Activated CD8-positive, alpha-beta memory T cell treated with anti-CD3 and anti-CD28 coated beads for 1 hour (primary cell): Measurements from ENCODE around the gene MSL2.
"Not testable (repeated sequence)": the region's sequence is repeated elsewhere in the genome, so short reads cannot be mapped to it uniquely, and the experiment has no call there.

Experiments used
- DNase-seq, 2 donors: peaks; one replicate each; pipeline ENCODE4 v3.0.0-alpha.2; 2020; ENCODE audit warnings: low read depth in 1 of 2; ENCODE audit errors: extremely low read depth in 1 of 2

The MSL2 gene, protein sequence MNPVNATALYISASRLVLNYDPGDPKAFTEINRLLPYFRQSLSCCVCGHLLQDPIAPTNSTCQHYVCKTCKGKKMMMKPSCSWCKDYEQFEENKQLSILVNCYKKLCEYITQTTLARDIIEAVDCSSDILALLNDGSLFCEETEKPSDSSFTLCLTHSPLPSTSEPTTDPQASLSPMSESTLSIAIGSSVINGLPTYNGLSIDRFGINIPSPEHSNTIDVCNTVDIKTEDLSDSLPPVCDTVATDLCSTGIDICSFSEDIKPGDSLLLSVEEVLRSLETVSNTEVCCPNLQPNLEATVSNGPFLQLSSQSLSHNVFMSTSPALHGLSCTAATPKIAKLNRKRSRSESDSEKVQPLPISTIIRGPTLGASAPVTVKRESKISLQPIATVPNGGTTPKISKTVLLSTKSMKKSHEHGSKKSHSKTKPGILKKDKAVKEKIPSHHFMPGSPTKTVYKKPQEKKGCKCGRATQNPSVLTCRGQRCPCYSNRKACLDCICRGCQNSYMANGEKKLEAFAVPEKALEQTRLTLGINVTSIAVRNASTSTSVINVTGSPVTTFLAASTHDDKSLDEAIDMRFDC

DNA sequence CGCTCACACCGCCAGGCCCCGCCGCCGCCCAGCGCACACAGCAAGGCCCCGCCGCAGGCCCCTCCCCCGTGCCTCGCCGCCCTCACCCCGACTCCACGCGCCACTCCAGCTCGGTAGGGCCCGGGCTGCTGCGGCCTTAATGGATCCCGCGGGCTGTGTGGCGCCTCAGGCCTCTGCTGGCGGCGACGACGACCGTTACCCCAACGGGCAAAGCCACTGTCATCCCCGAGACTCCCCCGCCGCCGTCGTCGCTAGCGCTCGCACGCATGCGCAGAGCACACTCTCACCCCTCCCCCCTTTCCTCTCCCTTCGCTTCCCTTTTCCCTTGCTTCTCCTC lies at the start of gene MSL2:
Gene MSL2 (minus strand): TSS at position 272 of the 337 bp plus-strand sequence. CDS start 1,222 bp downstream, outside the sequence.
- no peak for DNase-seq

- DNase-seq, result no peak
Measured at GRCh38 chr3:136245691-136246090, 49.6 kb upstream of the MSL2 start.

DNA sequence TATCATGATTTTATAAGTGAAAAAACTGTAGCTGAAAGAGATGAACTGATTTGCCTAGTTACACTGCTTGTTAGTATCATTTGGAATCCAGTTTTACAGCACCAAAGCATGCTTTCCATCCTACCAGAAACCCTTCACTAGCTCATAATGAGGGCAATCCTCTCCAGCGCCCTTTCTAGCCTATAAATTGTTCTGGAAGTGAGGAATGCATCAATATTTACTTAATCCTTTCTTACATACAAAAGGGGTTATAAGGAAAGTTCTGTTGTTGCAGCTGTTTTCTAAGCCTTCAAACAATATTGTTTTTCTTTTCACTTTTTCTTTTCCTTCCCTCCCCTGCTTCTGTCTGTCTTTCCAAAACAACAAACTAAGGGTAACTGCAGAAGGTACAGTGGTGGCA lies 43.0 kb upstream of the MSL2 start:
- DNase-seq, result no peak

- no peak for DNase-seq
Measured at GRCh38 chr3:136237961-136238649, 42.0 kb upstream of the MSL2 start.

DNA sequence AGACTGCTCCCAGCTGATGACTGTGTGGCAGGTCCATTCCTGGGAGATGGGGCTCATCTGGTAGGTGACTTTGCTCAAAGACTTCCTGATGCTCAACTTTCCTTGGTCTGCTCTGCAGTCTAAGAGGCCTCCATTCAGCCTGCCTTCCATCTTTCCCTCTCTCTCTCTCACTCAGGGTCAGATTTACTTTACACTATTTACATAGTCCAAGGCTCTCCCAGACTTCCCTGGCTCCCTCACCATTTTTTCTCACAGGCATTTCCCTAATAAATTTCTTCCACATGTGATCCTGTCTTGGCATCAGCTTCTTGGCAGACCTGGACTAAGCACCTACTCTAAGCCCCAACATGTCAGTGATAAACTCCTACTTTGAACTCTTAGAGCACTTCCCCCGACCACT lies 41.0 kb upstream of the MSL2 start:
- no peak for DNase-seq

DNA sequence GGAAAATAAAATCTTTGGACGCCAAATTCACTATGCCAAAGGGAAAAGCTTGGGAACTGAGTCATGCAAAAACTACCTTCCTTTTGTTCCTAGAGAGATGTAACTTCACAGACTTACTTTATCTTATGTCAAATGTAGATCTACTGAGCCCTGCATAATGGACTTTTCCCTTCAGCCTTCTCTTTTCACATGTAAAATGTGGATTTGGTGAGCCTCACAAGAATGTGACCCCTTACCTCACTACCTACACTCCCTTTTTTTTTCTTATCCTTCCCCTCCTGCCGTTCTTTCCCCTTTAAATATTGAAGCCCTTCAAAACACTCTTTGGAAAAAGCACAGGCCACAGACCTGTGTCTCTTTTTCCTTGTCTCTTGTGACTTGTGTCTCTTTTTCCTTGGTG lies 40.0 kb upstream of the MSL2 start:
- no peak for DNase-seq

DNA sequence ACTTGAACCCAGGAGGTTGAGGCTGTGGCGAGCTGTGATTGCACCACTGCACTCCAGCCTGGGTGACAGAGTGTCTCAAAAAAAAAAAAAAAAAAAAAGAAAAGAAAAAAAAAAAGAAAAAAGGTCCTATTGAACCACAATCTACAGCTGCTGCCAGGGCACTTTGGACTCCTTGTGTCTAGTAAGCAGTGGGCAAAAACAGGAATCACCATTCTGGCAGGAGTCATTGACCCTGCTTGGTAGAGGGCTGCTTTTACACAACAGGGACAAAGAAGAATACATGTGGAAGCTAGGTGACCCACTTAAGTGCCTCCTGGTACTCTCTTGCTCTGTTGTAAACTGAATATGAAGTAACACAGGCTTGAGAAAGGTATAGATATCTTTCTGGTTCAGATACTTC lies 39.4 kb upstream of the MSL2 start:
- DNase-seq, result no peak

- no peak for DNase-seq
Measured at GRCh38 chr3:136232413-136232812, 36.3 kb upstream of the MSL2 start.

GRCh38 chr3:136222746-136223145 lies 26.6 kb upstream of the MSL2 start:
- DNase-seq, result not testable (repeated sequence)

DNA sequence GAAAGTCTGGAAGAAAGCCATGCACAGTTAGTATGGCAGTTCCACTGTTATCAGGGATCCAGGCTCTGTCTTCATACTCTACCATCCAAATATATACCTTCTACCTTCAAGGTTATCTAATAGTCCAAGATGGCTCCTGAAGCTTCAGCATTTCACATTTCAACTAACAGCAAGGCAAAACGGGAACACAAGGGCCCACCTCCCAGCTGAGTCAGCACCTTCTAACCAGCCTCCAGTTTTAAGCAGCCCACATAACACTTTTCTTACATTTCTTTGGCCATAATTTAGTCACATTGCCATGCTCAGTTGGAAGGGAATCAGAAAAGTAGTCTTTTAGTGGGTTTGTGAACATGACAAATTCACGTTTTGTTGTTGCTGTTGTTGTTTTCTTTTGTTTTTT lies 15.4 kb upstream of the MSL2 start:
- no peak for DNase-seq

GRCh38 chr3:136209921-136210320 lies 13.8 kb upstream of the MSL2 start:
- no peak for DNase-seq

DNA sequence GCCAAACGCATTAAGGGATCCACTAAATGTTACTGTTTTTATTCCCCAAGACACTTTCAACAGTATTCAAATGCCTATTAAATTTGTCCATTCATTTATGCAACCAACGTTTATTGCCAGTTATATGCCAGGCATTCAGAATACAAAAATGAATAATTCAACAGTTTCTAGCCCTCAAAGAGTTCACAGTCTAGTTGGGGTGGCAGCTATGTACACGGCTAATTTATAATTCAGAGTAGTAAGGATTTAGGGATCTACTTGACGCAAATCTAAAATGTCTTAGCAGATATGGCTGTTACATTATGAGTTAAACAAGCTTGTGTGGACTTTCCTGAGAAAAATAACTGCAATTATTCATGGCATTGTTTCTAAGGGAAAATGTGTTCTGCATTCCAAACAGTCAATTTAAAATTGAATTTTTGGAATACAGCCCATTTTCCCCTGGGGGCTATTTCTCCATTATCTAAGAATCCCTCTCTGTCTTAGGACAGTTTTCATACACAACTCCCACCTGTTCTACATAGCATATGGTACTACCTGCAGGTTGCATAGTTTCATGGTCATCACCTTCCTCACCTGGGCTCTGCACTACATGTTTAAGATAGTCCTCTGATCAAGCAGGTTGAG lies 11.5 kb upstream of the MSL2 start:
- no peak for DNase-seq

DNA sequence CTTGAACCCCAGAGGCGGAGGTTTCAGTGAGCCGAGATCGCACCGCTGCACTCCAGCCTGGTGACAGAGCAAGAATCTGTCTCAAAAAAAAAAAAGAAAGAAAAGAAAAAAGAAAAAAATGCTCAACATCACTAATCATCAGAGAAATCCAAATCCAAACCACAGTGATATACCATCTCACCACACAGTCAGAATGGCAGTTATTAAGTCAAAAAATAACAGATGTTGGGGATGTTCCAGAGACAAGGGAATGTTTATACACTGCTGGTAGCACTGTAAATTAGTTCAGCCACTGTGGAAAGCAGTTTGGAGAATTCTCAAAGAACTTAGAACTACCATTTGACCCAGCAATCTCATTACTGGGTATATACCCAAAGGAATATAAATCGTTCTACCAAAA lies 3.1 kb upstream of the MSL2 start:
- not testable (repeated sequence) for DNase-seq

DNA sequence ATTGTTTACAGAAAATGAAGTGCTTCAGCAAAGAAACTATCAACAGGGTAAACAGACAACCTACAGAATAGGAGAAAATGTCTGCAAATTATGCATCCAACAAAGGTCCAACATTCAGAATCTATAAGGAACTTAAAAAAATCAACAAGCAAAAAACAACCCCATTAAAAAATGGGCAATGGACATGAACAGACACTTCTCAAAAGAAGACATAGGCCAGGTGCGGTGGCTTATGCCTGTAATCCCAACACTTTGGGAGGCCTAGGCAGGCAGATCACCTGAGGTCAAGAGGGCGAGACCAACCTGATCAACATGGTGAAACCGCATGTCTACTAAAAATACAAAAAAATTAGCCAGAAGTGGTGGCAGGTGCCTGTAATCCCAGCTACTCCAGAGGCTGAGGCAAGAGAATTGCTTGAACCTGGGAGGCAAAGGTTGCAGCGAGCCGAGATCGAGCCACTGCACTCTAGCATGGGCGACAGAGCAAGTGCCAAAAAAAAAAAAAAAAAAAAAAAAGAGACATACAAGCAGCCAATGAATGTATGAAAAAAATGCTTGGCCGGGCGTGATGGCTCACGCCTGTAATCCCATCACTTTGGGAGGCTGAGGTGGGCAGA lies 2.4 kb upstream of the MSL2 start:
- DNase-seq, result not testable (repeated sequence)

- DNase-seq, result no peak
Measured at GRCh38 chr3:136197159-136197793, 1.1 kb upstream of the MSL2 start.

GRCh38 chr3:136196401-136197158 lies 445 bp upstream of the MSL2 start:
- DNase-seq, result peak; percentile 97 to 98

GRCh38 chr3:136195258-136196063 lies 674 bp downstream of the MSL2 start:
- peak; percentile 42 to 66 for DNase-seq

DNA sequence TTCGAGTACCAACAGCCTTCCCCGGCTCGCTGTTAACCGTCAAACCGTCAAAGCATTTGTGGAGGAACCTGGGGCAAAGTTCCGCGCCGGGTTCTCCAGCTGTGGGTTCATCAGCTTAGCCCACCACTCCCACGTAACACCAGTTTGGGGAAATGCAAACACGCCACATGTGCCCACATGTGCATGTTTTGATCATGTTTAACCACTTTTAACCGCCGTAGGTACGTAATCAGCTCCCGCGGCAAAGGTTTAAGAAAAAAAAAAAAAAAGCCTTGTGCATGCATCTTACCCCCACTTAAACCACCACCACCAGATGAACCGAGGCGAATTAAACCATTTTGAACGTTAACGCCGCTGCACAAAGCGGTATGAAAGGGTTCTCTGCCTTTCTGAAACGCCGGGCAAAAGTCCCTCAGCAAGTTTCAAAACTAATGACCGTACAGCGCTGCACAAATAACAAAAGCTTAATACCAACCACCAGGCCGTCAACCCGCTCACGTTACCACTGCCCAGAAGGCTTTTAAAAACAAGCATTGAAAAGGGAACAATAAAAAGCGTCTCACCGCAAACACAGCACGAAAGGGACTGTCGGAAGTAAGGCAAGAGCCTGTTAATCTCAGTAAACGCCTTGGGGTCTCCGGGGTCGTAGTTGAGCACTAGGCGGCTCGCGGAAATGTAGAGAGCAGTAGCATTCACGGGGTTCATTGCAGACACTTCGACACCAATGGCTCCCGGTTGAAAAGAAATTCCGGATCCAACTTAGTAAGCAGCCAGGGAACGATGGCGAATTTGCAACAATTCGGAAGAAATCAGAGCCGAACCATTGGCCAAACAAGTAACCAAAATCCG lies 1.5 kb downstream of the MSL2 start:
- DNase-seq, result peak; percentile 42 to 59
